GM18858 (cell line): ENCODE results near the gene CLEC18C.
"Not testable (repeated sequence)": the region's sequence is repeated elsewhere in the genome, so short reads cannot be mapped to it uniquely, and the experiment has no call there.

Experiments
- ATAC-seq: cut with Tn5 transposase; IDR thresholded peaks from one replicate; pipeline ENCODE4 v1.9.1; 2021; ENCODE audit not compliant: unreplicated experiment

Gene CLEC18C

GRCh38 chr16:70159355-70160348 is 13.9 kb upstream of the CLEC18C start:
- no peak for ATAC-seq

- ATAC-seq: no peak
Observed at GRCh38 chr16:70160388-70160787, 13.2 kb upstream of the CLEC18C start.

GRCh38 chr16:70160821-70161220 is 12.8 kb upstream of the CLEC18C start:
- no peak for ATAC-seq

GRCh38 chr16:70161350-70161749 is 12.2 kb upstream of the CLEC18C start:
- ATAC-seq: no peak

GRCh38 chr16:70162041-70162451 is 11.5 kb upstream of the CLEC18C start:
- ATAC-seq: no peak

- no peak for ATAC-seq
Observed at GRCh38 chr16:70163596-70163995, 10.0 kb upstream of the CLEC18C start.

- ATAC-seq: not testable (repeated sequence)
Observed at GRCh38 chr16:70166688-70167087, 6.9 kb upstream of the CLEC18C start.

- not testable (repeated sequence) for ATAC-seq
Observed at GRCh38 chr16:70173916-70174315, 329 bp downstream of the CLEC18C start.

- ATAC-seq: not testable (repeated sequence)
Observed at GRCh38 chr16:70174387-70174932, 873 bp downstream of the CLEC18C start.

- ATAC-seq: not testable (repeated sequence)
Observed at GRCh38 chr16:70187858-70188607, 14.4 kb downstream of the CLEC18C start.

GRCh38 chr16:70188608-70188915 is 15.0 kb downstream of the CLEC18C start:
- ATAC-seq: not testable (repeated sequence)

GRCh38 chr16:70190574-70190973 is 17.0 kb downstream of the CLEC18C start:
- ATAC-seq: not testable (repeated sequence)

GRCh38 chr16:70196683-70197300 is 23.2 kb downstream of the CLEC18C start:
- not testable (repeated sequence) for ATAC-seq

GRCh38 chr16:70197611-70198010 is 24.0 kb downstream of the CLEC18C start:
- not testable (repeated sequence) for ATAC-seq

- ATAC-seq: not testable (repeated sequence)
Observed at GRCh38 chr16:70198230-70198629, 24.6 kb downstream of the CLEC18C start.

- not testable (repeated sequence) for ATAC-seq
Observed at GRCh38 chr16:70198666-70199065, 25.1 kb downstream of the CLEC18C start.

- ATAC-seq: not testable (repeated sequence)
Observed at GRCh38 chr16:70199170-70199569, 25.6 kb downstream of the CLEC18C start.

- not testable (repeated sequence) for ATAC-seq
Observed at GRCh38 chr16:70200063-70200462, 26.5 kb downstream of the CLEC18C start.

- not testable (repeated sequence) for ATAC-seq
Observed at GRCh38 chr16:70203508-70203907, 29.9 kb downstream of the CLEC18C start.

GRCh38 chr16:70204010-70204409 is 30.4 kb downstream of the CLEC18C start:
- ATAC-seq: not testable (repeated sequence)
